Colonic mucosa (tissue), 4 donors: ENCODE results near the gene MAFB. TPM values are rescaled to one million over a fixed set of nuclear protein-coding genes. Genes with fewer than 3 reads are reported as not detected.

Source experiments
- DNase-seq: peaks from one replicate; pipeline ENCODE4 v3.0.0-alpha.2; 2020
- H3K27ac ChIP-seq: fragments of 200-600 bp; one replicate; pipeline ENCODE4 v1.8.0; 2021
- H3K27me3 ChIP-seq: fragments of 200-600 bp; one replicate; pipeline ENCODE4 v1.8.0; 2021
- H3K36me3 ChIP-seq: fragments of 200-600 bp; one replicate; pipeline ENCODE4 v1.8.0; 2021
- H3K4me1 ChIP-seq: fragments of 200-600 bp; one replicate; pipeline ENCODE4 v1.8.0; 2021; ENCODE audit warnings: mild to moderate bottlenecking
- H3K4me3 ChIP-seq: fragments of 200-600 bp; one replicate; pipeline ENCODE4 v1.8.0; 2021
- H3K9ac ChIP-seq, 2 donors: one replicate each; pipeline ENCODE4 v1.7.0; 2013; ENCODE audit warnings: control low read depth in 2 of 2, low read depth in 2 of 2, low read length in 2 of 2
- H3K9me3 ChIP-seq: fragments of 200-600 bp; one replicate; pipeline ENCODE4 v1.8.0; 2021
- intact Hi-C: fragments of 100-400 bp; cut with DNase I; formaldehyde crosslinking; loops from one replicate; pipeline ENCODE4 v1.14.1; 2022
- total RNA-seq, 2 donors: library from RNA; stranded (reverse); fragmentation: NEBNext Ultra II Directional in 1 of 2; extraction: Animal tissue kit (Norgen Biotek cat#: 25700) in 1 of 2; gene quantifications; one replicate each; pipeline ENCODE4 v1.2.1, GENCODE V29; 2021
- TF ChIP-seq, protein P1 (sequence below): fragments of 200-600 bp; IDR thresholded peaks from one replicate; pipeline ENCODE4 v1.8.0; 2022; ENCODE audit warnings: antibody characterized with exemption, mild to moderate bottlenecking
- donor health status: healthy.
- donor health status: DM: no; HTN: no; CAD: no.
- donor health status: DM: no; HTN: no; CAD: no.

Gene MAFB
- total RNA-seq, 2 donors from 2014 or later: 2.8 to 11.2 TPM

DNA sequence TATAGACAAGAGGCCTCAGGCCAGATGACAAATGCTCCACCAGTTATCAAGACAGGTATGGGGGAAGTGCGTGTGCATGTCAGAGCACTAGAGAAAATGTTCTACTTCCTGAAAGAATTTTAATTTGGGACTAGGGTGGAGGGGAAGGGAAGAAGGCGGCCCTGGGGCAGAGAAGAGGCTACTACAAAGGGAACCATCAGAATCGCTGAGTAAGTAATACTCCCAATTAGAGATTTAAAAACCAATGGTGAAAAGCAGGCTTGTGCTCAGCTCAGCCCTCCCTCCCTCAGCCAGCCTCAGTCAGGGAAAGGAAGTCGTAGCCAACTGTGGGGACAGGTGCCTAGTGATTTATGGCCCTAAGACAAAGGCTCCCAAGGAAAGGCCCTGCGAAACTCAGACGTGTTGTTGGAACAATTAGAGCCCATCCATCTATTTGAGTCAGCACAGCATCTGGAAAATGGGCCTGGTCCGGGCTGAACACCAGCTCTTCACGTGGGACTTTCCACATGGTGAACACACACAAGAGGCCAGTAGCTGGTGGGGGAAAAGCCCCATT is 15.0 kb upstream of the MAFB start:
- Histone ChIP-seq H3K4me3 (no peak overlapping the region), H3K27ac (no peak overlapping the region), H3K9me3 (no peaks in the 10 kb centered on the region), H3K27me3 (no peaks in the 10 kb centered on the region), H3K36me3 (no peaks in the 10 kb centered on the region), H3K4me1 (no peaks in the 10 kb centered on the region), H3K9ac (no peak overlapping the region)
- intact Hi-C loops: no loop called here
- TF ChIP-seq, protein P1, sequence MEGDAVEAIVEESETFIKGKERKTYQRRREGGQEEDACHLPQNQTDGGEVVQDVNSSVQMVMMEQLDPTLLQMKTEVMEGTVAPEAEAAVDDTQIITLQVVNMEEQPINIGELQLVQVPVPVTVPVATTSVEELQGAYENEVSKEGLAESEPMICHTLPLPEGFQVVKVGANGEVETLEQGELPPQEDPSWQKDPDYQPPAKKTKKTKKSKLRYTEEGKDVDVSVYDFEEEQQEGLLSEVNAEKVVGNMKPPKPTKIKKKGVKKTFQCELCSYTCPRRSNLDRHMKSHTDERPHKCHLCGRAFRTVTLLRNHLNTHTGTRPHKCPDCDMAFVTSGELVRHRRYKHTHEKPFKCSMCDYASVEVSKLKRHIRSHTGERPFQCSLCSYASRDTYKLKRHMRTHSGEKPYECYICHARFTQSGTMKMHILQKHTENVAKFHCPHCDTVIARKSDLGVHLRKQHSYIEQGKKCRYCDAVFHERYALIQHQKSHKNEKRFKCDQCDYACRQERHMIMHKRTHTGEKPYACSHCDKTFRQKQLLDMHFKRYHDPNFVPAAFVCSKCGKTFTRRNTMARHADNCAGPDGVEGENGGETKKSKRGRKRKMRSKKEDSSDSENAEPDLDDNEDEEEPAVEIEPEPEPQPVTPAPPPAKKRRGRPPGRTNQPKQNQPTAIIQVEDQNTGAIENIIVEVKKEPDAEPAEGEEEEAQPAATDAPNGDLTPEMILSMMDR: no peak
- DNase-seq: no peak

DNA sequence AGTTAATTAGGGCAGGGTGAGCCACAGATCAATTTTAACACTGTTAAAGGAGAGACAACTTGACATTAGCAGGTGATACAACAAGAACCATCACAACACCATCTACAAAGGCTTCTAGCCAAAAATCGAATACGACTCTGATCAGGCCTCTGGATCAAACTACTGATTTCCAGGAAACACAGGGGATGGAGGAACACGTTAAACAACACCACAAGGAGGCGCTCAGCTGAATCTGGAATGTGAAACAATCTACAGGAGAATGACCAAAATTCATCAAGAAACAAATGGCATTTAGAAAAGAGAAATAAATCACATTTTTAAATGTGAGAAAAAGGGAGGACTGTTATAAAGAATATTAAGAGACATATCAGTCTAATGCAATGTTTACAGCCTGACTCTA is 13.5 kb upstream of the MAFB start:
- Histone ChIP-seq H3K36me3 (no peaks in the 10 kb centered on the region), H3K9me3 (no peaks in the 10 kb centered on the region), H3K4me1 (no peaks in the 10 kb centered on the region), H3K27me3 (no peaks in the 10 kb centered on the region), H3K9ac (no peak overlapping the region), H3K27ac (no peak overlapping the region), H3K4me3 (no peak overlapping the region)
- no peak for DNase-seq
- intact Hi-C loops: no loop called here
- TF ChIP-seq, protein P1: no peak

DNA sequence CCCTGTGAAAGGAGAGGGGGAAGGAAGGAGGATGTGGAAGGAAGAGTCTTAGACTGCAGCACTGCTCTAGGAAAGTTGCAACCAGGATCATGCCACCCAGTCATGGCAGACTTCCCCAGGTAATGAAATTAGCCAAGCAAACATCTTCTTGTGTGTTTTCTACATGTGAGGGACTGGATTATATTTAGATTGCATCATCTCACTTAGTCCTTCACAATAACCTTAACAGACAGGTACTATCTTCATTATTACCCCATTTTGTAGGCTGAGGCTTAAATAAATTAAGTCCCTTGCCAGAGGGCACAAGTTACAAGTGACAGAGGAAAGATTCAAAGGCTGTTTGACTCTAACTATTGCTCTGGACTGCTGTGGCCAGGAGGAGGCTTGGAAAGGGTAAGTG is 9.7 kb upstream of the MAFB start:
- no peak for DNase-seq
- Histone ChIP-seq H3K27me3 (no peaks in the 10 kb centered on the region), H3K4me3 (no peak overlapping the region), H3K9ac (no peak overlapping the region), H3K4me1 (no peaks in the 10 kb centered on the region), H3K9me3 (no peaks in the 10 kb centered on the region), H3K27ac (no peak overlapping the region), H3K36me3 (no peaks in the 10 kb centered on the region)
- intact Hi-C loops: loop anchor here (10.0 kb wide), 2 partner anchors 544 to 814 kb away; no protein-coding TSS in a partner anchor
- TF ChIP-seq, protein P1: no peak

DNA sequence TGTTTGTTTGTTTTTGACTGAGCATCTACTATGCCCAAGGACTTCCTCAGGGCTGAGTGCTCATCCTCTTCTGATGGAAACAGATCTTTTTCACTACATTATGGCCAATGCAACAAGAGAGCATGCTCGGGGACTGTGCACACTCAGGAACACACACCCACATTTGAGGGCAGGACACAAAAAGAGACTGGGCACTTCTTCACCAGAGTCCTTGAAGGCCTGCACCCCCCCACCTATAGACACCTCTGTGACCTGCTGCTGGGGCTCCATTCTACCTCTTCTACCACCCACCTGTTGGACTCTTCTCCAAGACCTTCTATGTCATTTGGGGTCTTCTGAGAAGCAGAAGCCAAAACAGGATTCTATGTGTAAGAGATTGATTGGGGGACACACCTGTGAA is 9.2 kb upstream of the MAFB start:
- TF ChIP-seq, protein P1: no peak
- no peak for DNase-seq
- Histone ChIP-seq H3K36me3 (no peaks in the 10 kb centered on the region), H3K4me3 (no peak overlapping the region), H3K4me1 (no peaks in the 10 kb centered on the region), H3K27ac (no peak overlapping the region), H3K9ac (no peak overlapping the region), H3K9me3 (no peaks in the 10 kb centered on the region), H3K27me3 (peaks cover 4% of the 10 kb centered on the region)
- intact Hi-C loops: loop anchor here (10.0 kb wide), 2 partner anchors 543 to 813 kb away; no protein-coding TSS in a partner anchor

DNA sequence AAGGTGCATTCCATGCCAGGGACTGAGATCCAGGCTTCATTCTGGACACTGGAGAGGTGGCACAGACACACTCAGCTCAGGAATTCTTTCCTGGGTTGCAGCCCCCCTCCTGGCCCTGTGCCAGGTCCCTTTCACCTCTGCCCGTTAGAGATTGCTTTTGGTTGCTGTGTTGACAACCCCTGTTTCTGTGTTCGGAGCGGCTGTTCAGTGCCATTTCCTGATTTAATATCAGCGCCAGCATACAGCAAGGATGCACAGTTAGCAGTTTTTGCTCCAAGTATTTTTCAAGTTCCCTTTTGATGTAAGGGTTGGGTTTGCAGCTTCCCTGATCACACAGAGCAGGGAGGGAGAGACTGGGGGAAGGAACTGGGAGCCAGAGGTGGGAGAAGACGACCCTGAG is 8.5 kb upstream of the MAFB start:
- TF ChIP-seq, protein P1: no peak
- no peaks in the 10 kb centered on the region for H3K36me3 ChIP-seq
- no peaks in the 10 kb centered on the region for H3K9me3 ChIP-seq
- H3K9ac ChIP-seq: no peak overlapping the region
- no peak for DNase-seq
- H3K27me3 ChIP-seq: peaks cover 12% of the 10 kb centered on the region
- intact Hi-C loops: loop anchor here (10.0 kb wide), 2 partner anchors 543 to 813 kb away; no protein-coding TSS in a partner anchor
- no peak overlapping the region for H3K27ac ChIP-seq
- no peak overlapping the region for H3K4me3 ChIP-seq
- no peaks in the 10 kb centered on the region for H3K4me1 ChIP-seq
